Esophagus (tissue), 2 donors: ENCODE results near the gene NKAIN4. TPM values are rescaled to one million over a fixed set of nuclear protein-coding genes. Genes with fewer than 3 reads are reported as not detected.

Experiments used
- H3K27ac ChIP-seq, 2 donors: one replicate each; pipeline ENCODE4 v1.5.1; 2013; ENCODE audit warnings: low read depth in 2 of 2, mild to moderate bottlenecking in 2 of 2, inconsistent platforms in 1 of 2, low read length in 1 of 2, moderate library complexity in 1 of 2
- H3K27me3 ChIP-seq, 2 donors: one replicate each; pipeline ENCODE4 v1.6.1; 2013; ENCODE audit warnings: low read length in 2 of 2, control low read depth in 1 of 2, mild to moderate bottlenecking in 1 of 2; ENCODE audit not compliant: insufficient read depth in 2 of 2, control insufficient read depth in 1 of 2
- H3K36me3 ChIP-seq, 2 donors: one replicate each; pipeline ENCODE4 v1.6.1; 2013; ENCODE audit warnings: low read length in 1 of 2; ENCODE audit not compliant: control insufficient read depth in 2 of 2, insufficient read depth in 2 of 2
- H3K4me1 ChIP-seq, 2 donors: one replicate each; pipeline ENCODE4 v1.6.1; 2013; ENCODE audit warnings: low read length in 1 of 2; ENCODE audit not compliant: control insufficient read depth in 2 of 2, insufficient read depth in 2 of 2
- H3K4me3 ChIP-seq, 2 donors: one replicate each; pipeline ENCODE4 v1.5.1; 2013; ENCODE audit warnings: low read length in 2 of 2, mild to moderate bottlenecking in 2 of 2, low read depth in 1 of 2, moderate library complexity in 1 of 2
- H3K9me3 ChIP-seq, 2 donors: one replicate each; pipeline ENCODE4 v1.6.1; 2013; ENCODE audit warnings: mild to moderate bottlenecking in 2 of 2, low read depth in 1 of 2, low read length in 1 of 2, moderate library complexity in 1 of 2; ENCODE audit not compliant: control insufficient read depth in 2 of 2, insufficient read depth in 1 of 2
- WGBS, 2 donors: extraction: QIAGEN DNeasy Blood & Tissue Kit; methylation state at CpG; one replicate each; pipeline ENCODE4 v1.1.7; 2013; 5-methylcytosine and 5-hydroxymethylcytosine counted together
- polyA plus RNA-seq, 2 donors: library from polyadenylated mRNA; stranded (reverse); fragments of 200-250 nt; gene quantifications; one replicate each; pipeline ENCODE4 v1.2.3, GENCODE V29; 2013
- donor health status: healthy with polysubstance abuse.
- donor health status: Bipolar disorder and iron deficiency.

The NKAIN4 gene
- polyA plus RNA-seq, 2 donors: not detected

DNA sequence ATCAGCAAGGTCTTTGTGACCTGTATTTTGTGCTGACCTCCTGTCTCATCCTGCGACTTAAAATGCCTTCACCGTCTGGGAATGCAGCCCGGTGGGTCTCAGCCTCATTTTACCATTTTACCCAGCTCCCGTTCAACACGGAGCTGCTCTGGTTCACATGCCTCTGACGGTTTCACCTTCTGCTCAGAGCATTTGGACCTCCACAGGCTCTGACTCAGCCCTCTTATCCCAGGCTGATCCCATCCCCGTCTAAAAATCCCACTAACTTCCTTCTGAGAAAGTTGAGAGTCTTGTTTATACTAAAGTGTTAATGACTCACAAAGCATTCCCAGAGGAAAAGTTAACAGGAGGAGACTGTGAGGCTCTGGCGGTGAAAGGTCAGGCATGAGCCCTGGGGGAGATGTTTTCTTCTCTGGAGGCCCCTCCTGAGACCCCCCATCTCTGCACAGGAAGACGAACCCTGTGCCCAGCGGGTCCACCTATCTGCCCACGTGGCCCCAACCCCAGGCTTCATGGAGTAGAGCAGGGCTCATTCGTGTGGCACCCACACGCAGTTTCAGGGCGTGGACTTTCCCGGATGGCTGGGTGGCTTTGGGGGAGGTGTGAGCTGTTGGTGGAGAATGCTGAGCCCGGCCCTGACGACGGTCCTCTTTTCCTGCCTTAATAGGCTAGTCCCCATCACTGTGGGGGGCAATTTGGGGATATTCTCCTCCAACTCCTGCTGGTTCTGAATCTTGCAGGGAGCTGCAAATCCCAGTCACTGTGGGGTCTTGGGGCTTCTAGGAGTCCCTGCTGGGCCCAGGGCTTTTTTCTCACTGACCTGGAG, 21.8 kb downstream of the NKAIN4 start:
- WGBS, 2 donors: 41 to 43% methylated on average over 18 of the region's 18 CpGs
- H3K27me3 ChIP-seq: no peaks in the 10 kb centered on the region
- H3K27ac ChIP-seq: no peak overlapping the region
- H3K9me3 ChIP-seq: no peaks in the 10 kb centered on the region
- peaks cover 0 to 3% of the 10 kb centered on the region in 2 donors for H3K4me1 ChIP-seq
- no peak overlapping the region for H3K4me3 ChIP-seq
- no peaks in the 10 kb centered on the region for H3K36me3 ChIP-seq

- 15 to 16% methylated on average over 15 to 17 of the region's 17 CpGs for WGBS, 2 donors
- H3K27ac ChIP-seq: no peak overlapping the region
- H3K27me3 ChIP-seq: no peaks in the 10 kb centered on the region
- no peak overlapping the region for H3K4me3 ChIP-seq
- H3K36me3 ChIP-seq: no peaks in the 10 kb centered on the region
- H3K9me3 ChIP-seq: no peaks in the 10 kb centered on the region
- H3K4me1 ChIP-seq: peaks cover 0 to 3% of the 10 kb centered on the region in 2 donors
Observed at GRCh38 chr20:63230800-63231268, 23.4 kb downstream of the NKAIN4 start.

DNA sequence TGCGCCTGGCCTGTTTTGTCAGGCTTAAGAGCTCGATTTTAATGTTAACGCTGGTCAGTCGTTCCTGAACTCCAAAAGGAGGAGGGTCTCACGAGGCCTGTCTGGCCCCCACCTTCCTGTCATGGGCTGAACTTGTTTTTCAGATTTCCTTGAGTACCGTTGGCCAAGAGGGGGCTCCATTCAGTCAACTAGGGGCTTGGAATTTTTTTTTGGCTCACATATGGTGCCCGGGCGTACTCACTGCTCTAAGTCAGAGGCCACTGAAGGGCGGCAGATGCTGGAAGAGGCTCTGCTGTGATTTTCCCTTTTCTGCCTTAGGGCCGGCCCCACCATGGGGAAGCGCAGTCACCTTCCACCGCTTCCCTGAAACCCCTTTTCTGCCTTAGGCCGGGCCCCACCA, 25.5 kb downstream of the NKAIN4 start:
- Histone ChIP-seq H3K27ac (no peak overlapping the region), H3K36me3 (no peaks in the 10 kb centered on the region), H3K9me3 (no peaks in the 10 kb centered on the region), H3K4me3 (no peak overlapping the region), H3K27me3 (no peaks in the 10 kb centered on the region), H3K4me1 (peaks cover 0 to 3% of the 10 kb centered on the region in 2 donors)
- WGBS, 2 donors: 54 to 61% methylated on average over 13 of the region's 13 CpGs

DNA sequence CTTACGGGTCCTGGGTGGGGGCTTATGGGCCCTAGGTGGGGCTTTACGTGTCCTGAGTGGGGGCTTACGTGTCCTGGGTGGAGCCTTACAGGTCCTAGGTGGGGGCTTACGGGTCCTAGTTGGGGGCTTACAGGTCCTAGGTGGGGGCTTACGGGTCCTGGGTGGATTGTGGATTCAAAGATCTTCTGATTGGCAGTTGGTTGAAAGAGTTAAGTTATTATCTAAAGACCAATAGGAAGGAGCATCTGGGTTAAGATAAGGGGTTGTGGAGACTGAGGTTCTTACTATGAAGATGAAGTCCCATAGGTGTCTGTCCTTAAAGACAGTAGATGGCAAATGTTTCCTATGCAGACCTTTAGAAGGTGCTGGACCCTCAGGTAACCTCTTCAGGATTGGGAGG, 27.0 kb downstream of the NKAIN4 start:
- 91 to 96% methylated on average over 5 of the region's 5 CpGs for WGBS, 2 donors
- Histone ChIP-seq H3K9me3 (no peaks in the 10 kb centered on the region), H3K36me3 (no peaks in the 10 kb centered on the region), H3K27ac (no peak overlapping the region), H3K4me3 (no peak overlapping the region), H3K4me1 (peaks cover 0 to 3% of the 10 kb centered on the region in 2 donors), H3K27me3 (no peaks in the 10 kb centered on the region)

DNA sequence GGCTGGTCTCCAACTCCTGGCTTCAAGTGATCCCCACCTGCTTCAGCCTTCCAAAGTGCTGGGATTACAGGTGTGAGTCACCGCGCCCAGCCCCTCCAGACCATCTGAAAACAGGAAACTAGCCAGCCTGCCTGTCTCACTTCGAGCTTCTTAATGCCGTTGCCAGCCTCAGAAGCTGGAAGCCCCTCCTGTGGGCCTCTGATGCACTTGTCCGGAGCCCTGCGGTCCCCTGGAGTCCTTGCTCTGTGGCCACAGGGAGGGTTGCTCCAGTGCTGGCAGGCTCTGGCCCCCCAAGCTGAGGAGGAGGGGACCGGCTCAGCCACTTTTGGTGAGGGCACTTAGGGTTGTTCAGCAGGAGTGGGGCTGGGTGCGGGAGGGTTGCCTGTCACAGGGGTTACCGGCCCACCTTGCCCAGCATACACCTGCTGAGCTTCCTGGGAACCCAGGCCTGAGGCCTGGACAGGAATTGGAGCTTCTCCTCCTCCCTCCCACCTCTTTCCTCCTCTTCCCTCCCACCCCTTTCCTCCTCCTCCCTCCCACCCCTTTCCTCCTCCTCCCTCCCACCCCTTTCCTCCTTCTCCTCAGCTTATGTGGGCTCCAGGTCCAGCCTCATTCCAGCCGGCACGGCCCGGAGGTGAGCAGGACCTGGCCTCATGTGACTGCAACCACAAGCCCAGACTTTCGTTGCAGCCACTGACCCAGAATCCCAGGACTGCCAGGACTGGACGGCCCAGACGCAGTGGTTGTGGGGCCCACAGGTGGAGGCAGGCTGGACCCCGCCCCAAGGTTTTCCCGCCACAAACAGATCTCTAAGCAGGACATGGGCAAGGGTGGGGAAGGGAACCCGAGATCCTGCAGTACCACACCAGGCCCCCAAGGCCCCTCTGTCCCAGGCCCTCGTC, 28.0 kb downstream of the NKAIN4 start:
- H3K4me1 ChIP-seq: peaks cover 0 to 3% of the 10 kb centered on the region in 2 donors
- 81% methylated on average over 19 of the region's 19 CpGs for WGBS, 2 donors
- no peaks in the 10 kb centered on the region for H3K27me3 ChIP-seq
- no peaks in the 10 kb centered on the region for H3K9me3 ChIP-seq
- H3K36me3 ChIP-seq: no peaks in the 10 kb centered on the region
- H3K27ac ChIP-seq: no peak overlapping the region
- no peak overlapping the region for H3K4me3 ChIP-seq

DNA sequence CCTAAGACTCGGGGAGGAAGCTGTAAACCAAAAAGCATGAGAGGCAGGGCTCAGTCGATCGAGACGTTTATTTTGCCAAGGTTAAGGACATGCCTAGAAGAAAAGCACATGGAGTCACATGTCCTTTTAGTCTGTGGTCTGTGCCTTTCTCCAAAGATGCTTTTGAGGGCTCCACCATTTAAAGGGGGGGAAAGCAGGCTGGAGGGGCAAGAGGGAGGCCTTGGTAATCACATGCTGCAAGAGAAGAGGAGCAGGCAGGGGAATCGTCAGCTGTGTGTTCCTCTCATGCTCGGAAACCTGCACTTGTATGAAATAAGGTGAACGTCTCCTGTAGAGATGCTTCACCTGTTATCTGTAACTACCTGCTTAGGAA, 29.2 kb downstream of the NKAIN4 start:
- no peak overlapping the region for H3K27ac ChIP-seq
- no peaks in the 10 kb centered on the region for H3K27me3 ChIP-seq
- H3K4me3 ChIP-seq: no peak overlapping the region
- no peaks in the 10 kb centered on the region for H3K36me3 ChIP-seq
- H3K9me3 ChIP-seq: no peaks in the 10 kb centered on the region
- WGBS, 2 donors: 39 to 49% methylated on average over 7 of the region's 7 CpGs
- no peaks in the 10 kb centered on the region for H3K4me1 ChIP-seq

GRCh38 chr20:63224412-63225081, 29.7 kb downstream of the NKAIN4 start:
- no peak overlapping the region for H3K27ac ChIP-seq
- WGBS, 2 donors: 29 to 33% methylated on average over 16 of the region's 16 CpGs
- H3K27me3 ChIP-seq: no peaks in the 10 kb centered on the region
- no peaks in the 10 kb centered on the region for H3K9me3 ChIP-seq
- H3K36me3 ChIP-seq: no peaks in the 10 kb centered on the region
- no peaks in the 10 kb centered on the region for H3K4me1 ChIP-seq
- H3K4me3 ChIP-seq: no peak overlapping the region

DNA sequence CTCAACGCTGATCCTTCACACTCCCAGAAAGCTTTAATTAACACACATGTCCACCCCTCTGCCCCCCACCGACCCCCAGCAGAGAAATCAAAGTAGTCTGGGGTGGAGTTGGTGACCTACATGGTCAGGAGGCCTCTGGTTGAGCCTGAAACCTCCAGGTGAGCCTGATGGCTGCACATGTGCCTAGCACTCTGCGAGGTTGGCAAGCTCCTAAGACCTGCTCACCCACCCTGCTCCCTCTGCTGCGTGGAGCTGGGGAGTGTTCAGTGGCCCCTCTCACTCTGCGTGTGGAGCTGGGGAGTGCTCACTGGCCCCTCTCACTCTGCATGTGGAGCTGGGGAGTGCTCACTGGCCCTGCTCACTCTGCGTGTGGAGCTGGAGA, 30.4 kb downstream of the NKAIN4 start:
- no peaks in the 10 kb centered on the region for H3K9me3 ChIP-seq
- 78 to 79% methylated on average over 6 of the region's 6 CpGs for WGBS, 2 donors
- H3K4me1 ChIP-seq: no peaks in the 10 kb centered on the region
- no peak overlapping the region for H3K4me3 ChIP-seq
- no peaks in the 10 kb centered on the region for H3K27me3 ChIP-seq
- H3K27ac ChIP-seq: no peak overlapping the region
- no peaks in the 10 kb centered on the region for H3K36me3 ChIP-seq

- Histone ChIP-seq H3K27me3 (no peaks in the 10 kb centered on the region), H3K27ac (no peak overlapping the region), H3K36me3 (no peaks in the 10 kb centered on the region), H3K4me3 (no peak overlapping the region), H3K4me1 (no peaks in the 10 kb centered on the region), H3K9me3 (no peaks in the 10 kb centered on the region)
- 46 to 47% methylated on average over 12 of the region's 12 CpGs for WGBS, 2 donors
Observed at GRCh38 chr20:63223121-63223825, 31.0 kb downstream of the NKAIN4 start.
